ENCODE measurements around the gene SH3RF2.
"Not testable (repeated sequence)": the region's sequence is repeated elsewhere in the genome, so short reads cannot be mapped to it uniquely, and the experiment has no call there.

The SH3RF2 gene

DNA sequence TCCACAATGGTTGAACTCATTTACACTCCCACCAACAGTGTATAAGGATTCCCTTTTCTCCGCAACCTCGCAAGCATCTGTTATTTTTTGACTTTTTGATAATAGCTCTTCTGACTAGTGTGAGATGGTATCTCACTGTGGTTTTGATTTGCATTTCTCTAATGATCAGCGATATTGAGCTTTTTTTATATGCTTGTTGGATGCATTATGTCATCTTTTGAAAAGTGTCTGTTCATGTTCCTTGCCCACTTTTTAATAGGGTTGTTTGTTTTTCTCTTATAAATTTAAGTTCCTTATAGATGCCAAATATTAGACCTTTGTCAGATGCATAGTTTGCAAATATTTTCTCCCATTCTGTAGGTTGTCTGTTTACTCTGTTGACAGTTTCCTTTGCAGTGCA is 17.8 kb downstream of the SH3RF2 start:
- DNase-seq: not testable (repeated sequence)

- DNase-seq: no peak
Observed at GRCh38 chr5:145957388-145957787, 21.0 kb downstream of the SH3RF2 start.

DNA sequence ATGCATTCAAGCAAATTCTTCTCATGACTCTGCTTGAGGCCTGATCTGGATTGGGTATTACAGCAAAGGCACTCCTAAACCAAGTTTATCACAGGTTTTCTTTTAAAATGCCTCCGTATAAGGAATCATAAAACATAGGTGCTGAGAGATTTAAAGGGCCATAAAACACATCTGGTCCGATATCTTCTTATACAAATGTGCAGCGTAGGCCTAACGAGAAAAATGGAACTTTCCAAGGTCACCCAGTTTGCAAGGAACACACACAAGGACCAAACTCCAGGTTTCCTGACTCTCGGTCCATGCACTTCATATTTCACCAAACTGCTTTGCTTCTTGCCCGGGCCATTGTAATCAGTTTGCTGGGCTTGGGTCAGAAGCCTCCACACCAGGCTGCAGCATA is 22.1 kb downstream of the SH3RF2 start:
- DNase-seq: no peak

DNA sequence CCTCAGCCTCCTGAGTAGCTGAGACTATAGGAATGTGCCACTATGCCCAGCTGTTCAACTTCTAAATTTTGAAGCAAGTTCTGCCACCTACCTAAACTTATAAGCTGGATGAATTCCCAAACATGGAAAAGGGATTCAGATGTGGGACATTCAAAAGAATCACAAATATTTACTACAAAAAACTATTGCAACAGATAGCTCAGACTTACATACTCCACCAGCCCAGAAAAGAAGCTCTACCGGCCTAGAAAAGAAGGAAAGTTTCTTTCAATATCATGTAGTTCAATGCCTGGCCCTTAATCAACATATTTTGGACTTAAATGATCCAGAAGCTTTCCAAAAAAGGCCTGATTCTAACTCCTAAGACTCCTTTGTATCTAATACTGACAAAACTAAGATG is 23.8 kb downstream of the SH3RF2 start:
- DNase-seq: no peak

- DNase-seq: no peak
Observed at GRCh38 chr5:145960848-145961600, 24.6 kb downstream of the SH3RF2 start.

GRCh38 chr5:145962001-145962400 is 25.6 kb downstream of the SH3RF2 start:
- DNase-seq: no peak

GRCh38 chr5:145964008-145964407 is 27.6 kb downstream of the SH3RF2 start:
- not testable (repeated sequence) for DNase-seq

GRCh38 chr5:145965804-145966203 is 29.4 kb downstream of the SH3RF2 start:
- peak; percentile 21 to 37 for DNase-seq

DNA sequence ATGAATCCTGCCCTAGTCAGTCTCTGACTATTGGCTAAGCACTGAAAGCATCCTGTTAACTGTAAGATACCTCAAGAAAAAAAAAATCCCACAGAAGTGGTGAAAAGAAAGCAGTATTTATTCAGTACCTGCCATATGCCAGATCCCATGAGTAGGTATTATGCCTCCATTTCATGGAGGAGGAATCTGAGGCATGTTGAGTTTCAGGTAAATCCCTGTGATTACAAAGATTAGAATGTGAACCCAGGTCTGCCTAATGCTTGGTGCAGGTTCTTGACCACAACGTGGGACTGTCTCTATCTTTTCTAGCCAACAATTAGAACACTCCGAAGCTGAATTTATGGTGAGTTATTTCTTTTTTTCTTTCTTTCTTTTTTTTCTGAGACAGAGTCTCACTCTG is 30.9 kb downstream of the SH3RF2 start:
- no peak for DNase-seq

GRCh38 chr5:145968970-145969713 is 32.8 kb downstream of the SH3RF2 start:
- DNase-seq: no peak

DNA sequence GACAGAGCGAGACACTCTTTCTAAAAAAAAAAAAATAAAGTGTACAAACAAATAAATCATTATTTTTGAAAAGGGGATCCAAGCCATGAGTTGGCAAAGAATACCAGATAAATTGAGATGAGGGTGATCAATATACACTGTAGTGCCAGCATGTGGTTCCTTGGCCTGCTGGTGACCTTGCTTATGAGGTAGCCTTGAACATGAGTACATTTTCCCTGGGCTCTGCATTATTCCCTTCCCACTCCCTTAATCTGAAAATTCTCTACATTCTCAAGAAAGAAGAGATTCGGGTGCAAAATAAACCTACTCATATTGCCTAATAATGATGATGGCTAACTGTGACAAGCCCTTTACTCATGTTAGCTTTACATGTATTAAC is 33.3 kb downstream of the SH3RF2 start:
- no peak for DNase-seq

- DNase-seq: no peak
Observed at GRCh38 chr5:145971108-145971507, 34.7 kb downstream of the SH3RF2 start.

GRCh38 chr5:145971701-145972100 is 35.3 kb downstream of the SH3RF2 start:
- DNase-seq: no peak

GRCh38 chr5:145975001-145975360 is 38.6 kb downstream of the SH3RF2 start:
- no peak for DNase-seq

DNA sequence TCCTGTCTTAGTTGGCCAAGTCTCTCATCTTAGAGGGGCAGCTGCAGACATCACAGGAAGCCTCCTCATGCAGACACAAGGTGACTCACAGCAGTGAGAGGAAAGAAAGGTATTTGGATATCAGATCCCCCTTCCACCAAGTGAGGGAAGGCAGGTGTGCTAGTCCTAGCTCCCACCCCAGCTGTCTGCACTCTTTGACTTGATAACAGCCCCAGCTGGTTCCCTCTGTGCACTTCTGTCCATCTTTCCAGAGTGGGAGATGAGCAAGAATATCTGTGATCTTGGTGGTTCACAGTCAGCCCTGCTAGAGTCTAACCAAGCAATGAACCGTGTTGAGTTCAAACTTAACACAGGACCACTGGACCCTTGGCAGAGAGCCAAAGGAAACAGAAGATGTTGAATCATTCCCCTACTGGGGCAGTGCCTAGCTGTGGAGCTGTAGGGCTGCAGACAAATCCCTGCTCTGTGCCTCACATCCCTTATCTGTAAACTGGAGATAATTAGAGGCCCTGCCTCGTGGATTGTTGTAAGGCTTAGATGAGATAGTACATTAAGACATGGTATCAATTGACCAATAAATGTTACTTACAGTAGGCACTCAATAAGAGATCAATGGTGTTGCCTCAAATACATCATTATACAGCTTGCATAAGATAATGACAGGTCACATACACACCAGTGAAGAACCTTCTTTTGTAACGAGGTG is 39.1 kb downstream of the SH3RF2 start:
- DNase-seq: no peak

- peak; percentile 20 to 28 for DNase-seq
Observed at GRCh38 chr5:145976431-145977155, 40.2 kb downstream of the SH3RF2 start.

DNA sequence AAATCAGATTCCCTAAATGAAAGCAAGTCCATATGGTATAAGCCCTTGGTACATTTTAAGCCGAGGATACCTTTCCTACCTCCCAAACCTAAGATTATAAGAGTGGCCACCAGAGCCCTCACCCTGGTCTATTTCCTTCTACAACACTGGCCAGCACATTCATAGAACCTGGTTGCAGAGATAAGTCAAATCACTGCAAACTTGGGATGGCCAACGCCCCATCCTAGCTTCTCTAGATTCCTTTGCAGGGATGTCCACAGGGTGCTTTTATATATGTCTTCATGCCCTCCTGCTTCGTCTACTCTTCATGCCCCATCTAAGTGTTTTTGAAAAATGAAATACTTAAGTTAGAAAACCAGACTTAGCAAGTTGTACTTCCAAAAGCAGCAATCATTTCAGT is 41.8 kb downstream of the SH3RF2 start:
- DNase-seq: no peak

DNA sequence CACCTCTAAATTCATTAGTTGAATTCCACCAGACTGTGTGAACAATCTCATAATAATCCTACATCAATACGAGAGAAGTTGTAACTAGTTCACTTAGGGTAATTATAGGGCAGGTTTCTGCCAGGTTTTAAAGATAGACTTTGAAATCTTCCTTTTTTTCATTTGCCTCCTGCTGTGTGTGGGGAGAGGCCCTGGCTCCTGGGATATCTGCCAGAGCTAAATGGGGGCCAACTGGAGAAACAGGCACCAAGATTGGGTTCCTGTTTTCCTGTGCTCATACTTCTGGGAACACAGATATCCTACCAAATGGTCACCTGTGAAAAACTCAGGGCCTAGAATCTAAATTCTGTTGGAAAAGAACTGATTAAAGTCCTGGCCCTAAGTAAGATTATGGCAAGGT is 42.3 kb downstream of the SH3RF2 start:
- no peak for DNase-seq

DNA sequence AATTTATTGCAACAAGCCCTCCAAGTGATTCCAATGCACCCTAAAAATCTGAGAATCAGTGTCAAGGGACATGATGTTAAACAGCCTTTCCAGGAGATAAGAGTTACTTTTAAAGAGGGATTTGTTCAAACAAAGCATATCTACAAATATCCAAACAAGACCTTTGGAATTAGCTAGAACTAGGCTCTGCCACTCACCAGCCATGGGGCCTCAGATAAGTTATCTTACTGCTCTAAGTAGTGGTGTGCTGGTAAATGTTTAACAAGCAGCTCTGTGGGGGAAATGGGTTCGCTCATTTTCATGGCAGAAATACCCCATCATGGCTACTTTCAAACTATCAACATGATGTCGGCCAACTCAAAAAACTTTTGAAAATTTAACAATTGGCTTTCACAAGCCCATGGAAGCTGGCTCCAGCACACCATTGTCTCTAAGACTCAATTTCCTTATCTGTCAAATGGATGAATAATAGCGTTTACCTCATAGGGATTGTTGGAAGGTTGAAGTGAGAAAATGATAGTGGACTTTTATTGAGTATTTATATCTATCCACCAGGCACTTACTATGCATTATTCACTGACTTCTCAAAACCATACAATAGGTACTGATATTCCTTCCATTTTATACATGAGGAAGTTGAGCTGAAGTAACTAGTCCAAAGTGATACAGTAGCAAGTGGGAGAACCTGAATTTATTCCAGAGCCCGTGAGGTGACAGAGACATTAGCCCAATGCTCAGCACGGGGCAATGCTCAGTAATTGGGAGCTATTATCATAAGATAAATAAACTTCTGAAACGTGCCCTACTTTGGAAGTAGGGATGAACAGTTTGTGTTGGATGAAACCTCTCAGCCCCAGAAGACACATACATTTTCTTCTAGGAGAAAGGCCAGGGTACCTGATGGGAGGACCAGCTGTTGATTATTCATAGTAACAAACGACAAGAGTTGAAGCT is 43.2 kb downstream of the SH3RF2 start:
- DNase-seq: no peak

GRCh38 chr5:145980259-145980658 is 43.9 kb downstream of the SH3RF2 start:
- no peak for DNase-seq

GRCh38 chr5:145980718-145981117 is 44.3 kb downstream of the SH3RF2 start:
- DNase-seq: no peak

Measured in inflammatory macrophage (primary cell).